SU-DHL-6 (cell line): ENCODE data around the gene CREB3L4.

Source experiments
- CTCF ChIP-seq: fragments of 200-600 bp; sonication (generic); IDR thresholded peaks from one replicate; pipeline ENCODE4 v1.5.1; 2017; ENCODE audit warnings: antibody characterized with exemption, mild to moderate bottlenecking, low read length, moderate library complexity; ENCODE audit not compliant: insufficient read depth, poor library complexity, severe bottlenecking
- EZH2phosphoT487 ChIP-seq: fragments of 200-600 bp; sonication (generic), shearing (Covaris generic); conservative IDR thresholded peaks from 2 replicates; pipeline ENCODE4 v1.6.1; 2018; ENCODE audit warnings: mild to moderate bottlenecking, antibody characterized with exemption, low read length, moderate library complexity, mixed read lengths

GRCh38 chr1:153985941-153986761, 18.4 kb downstream of the CREB3L4 start, which contains the start of gene RAB13:
- TF ChIP-seq CTCF (no peak), EZH2phosphoT487 (no peak)
